Pancreas (tissue), 10 donors: Measurements from ENCODE around the gene FNIP2. TPM values are rescaled to one million over a fixed set of nuclear protein-coding genes. Genes with fewer than 3 reads are reported as not detected.

Source experiments
- ATAC-seq, 4 donors: fragments of 200-7000 bp; cut with Tn5 transposase; one replicate each; pipeline versions ENCODE4 v1.8.0 to v1.9.1; 2020; ENCODE audit warnings: mild to moderate bottlenecking in 4 of 4, moderate library complexity in 4 of 4
- DNase-seq, 6 donors: peaks; one replicate each; pipeline ENCODE4 v3.0.0-alpha.2; 2020
- FAIRE-seq: peaks from 2 replicates; lab custom pipeline; 2012; peaks lifted over from hg19 to GRCh38; lab: Jason Lieb, UNC
- H3K27ac ChIP-seq, 4 donors: fragments of 200-600 bp; sonication (generic); 1 replicate in 3 of 4; 2 replicates in 1 of 4; pipeline versions ENCODE4 v1.5.0 to v1.8.0; 2020
- H3K27me3 ChIP-seq, 4 donors: fragments of 200-600 bp; one replicate each; pipeline ENCODE4 v1.8.0; 2021
- H3K36me3 ChIP-seq, 3 donors: fragments of 200-600 bp; sonication (generic) in 1 of 3; one replicate each; pipeline versions ENCODE4 v1.5.0 to v1.8.0; 2020 to 2021
- H3K4me1 ChIP-seq, 3 donors: fragments of 200-600 bp; one replicate each; pipeline ENCODE4 v1.8.0; 2021
- H3K4me3 ChIP-seq, 4 donors: fragments of 200-600 bp; sonication (generic) in 2 of 4; one replicate each; pipeline versions ENCODE4 v1.5.0 to v1.8.0; 2020 to 2021
- H3K9me3 ChIP-seq, 4 donors: fragments of 200-600 bp; one replicate each; pipeline ENCODE4 v1.8.0; 2021
- WGBS, 2 donors: extraction: QIAGEN DNeasy Blood & Tissue Kit; methylation state at CpG; one replicate each; pipeline ENCODE4 v1.1.7; 2013; 5-methylcytosine and 5-hydroxymethylcytosine counted together
- intact Hi-C, 3 donors: fragments of 100-400 bp; cut with DNase I; formaldehyde crosslinking; loops; one replicate each; pipeline versions ENCODE4 v1.11.1 to v1.14.2; 2022
- polyA plus RNA-seq, 2 donors: library from polyadenylated mRNA; stranded (reverse); fragments of 200-250 nt; gene quantifications; one replicate each; pipeline ENCODE4 v1.2.3, GENCODE V29; 2013
- total RNA-seq, 6 donors: library from RNA; stranded (reverse); fragmentation: NEBNext Ultra II Directional in 4 of 6; extraction: Animal tissue kit (Norgen Biotek cat#: 25700) in 4 of 6; gene quantifications; one replicate each; pipeline versions ENCODE4 v1.2.1 to v1.2.4, GENCODE V29; 2021 to 2023
- TF ChIP-seq, protein P1 (sequence below), 4 donors: fragments of 200-600 bp; sonication (generic) in 3 of 4; IDR thresholded peaks; one replicate each; pipeline versions ENCODE4 v1.5.0 to v1.8.0; 2021; ENCODE audit warnings: antibody characterized with exemption in 4 of 4
- donor health status: healthy with polysubstance abuse.
- donor health status: DM: no; HTN: no; CAD: no; lungs with moderate emphysema.
- donor health status: DM: no; HTN: no; CAD: no.
- donor health status: control.
- donor health status: control.
- donor health status: Bipolar disorder and iron deficiency.
- donor health status: DM: yes; HTN: yes; CAD: no.
- donor health status: DM: no; HTN: no; CAD: no.
- donor health status: DM: no; HTN: no; CAD: no.
- donor health status: DM: yes; HTN: yes; CAD: no.

Gene FNIP2
- total and polyA plus RNA-seq, 8 donors: 5.4 to 28.2 (median 15.9) TPM

DNA sequence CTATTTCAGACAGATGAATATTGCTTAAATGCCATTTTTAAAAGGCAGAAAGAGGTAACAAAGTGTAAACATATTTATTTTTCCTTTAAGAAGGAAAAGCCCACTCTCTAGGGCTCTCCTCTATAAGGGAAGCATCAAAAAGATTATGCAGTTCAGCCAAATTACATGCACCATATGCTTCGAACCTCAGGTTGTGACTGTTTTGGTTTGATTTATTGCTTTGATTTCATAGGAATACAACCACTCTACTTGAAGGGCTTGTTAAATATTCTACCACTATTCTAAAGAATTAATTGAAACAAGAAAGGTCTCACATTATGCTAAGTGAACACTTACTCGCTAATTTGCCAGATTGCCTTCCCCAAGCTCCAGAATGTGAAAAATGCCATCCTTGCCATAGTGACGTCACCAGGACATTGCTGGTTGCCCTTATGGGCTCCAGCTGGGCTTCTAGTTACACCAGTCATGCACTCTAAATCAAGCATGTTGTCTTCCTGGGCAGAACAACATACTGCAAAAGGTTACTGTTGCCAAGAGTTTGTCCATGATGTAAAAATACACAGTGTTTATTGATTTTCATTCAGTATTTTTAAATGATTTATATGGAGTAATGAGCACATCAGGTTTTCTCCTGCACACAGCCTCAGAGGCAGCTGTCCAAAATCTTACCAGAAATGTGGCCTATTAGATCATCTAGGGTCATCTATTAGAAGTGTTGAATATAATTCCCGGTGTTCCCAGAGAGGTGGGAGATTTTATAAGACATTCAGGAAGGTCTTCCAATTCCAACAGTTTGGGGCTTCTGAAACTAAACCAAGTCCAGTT lies 169.6 kb downstream of the FNIP2 start:
- Histone ChIP-seq H3K9me3 (no peaks in the 10 kb centered on the region), H3K36me3 (no peaks in the 10 kb centered on the region), H3K27ac (no peak overlapping the region), H3K4me1 (no peaks in the 10 kb centered on the region), H3K27me3 (no peaks in the 10 kb centered on the region), H3K4me3 (no peak overlapping the region)
- TF ChIP-seq, protein P1, sequence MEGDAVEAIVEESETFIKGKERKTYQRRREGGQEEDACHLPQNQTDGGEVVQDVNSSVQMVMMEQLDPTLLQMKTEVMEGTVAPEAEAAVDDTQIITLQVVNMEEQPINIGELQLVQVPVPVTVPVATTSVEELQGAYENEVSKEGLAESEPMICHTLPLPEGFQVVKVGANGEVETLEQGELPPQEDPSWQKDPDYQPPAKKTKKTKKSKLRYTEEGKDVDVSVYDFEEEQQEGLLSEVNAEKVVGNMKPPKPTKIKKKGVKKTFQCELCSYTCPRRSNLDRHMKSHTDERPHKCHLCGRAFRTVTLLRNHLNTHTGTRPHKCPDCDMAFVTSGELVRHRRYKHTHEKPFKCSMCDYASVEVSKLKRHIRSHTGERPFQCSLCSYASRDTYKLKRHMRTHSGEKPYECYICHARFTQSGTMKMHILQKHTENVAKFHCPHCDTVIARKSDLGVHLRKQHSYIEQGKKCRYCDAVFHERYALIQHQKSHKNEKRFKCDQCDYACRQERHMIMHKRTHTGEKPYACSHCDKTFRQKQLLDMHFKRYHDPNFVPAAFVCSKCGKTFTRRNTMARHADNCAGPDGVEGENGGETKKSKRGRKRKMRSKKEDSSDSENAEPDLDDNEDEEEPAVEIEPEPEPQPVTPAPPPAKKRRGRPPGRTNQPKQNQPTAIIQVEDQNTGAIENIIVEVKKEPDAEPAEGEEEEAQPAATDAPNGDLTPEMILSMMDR (IDR thresholded peaks at IDR 0.05): no peak
- FAIRE-seq (no peak), DNase-seq (peak in 1 of 6 donors; percentile 15), ATAC-seq (peak in 2 of 4 donors; percentile 44 to 68)
- intact Hi-C loops: no loop called here
- WGBS, 2 donors: 53 to 54% methylated on average over 4 of the region's 4 CpGs

DNA sequence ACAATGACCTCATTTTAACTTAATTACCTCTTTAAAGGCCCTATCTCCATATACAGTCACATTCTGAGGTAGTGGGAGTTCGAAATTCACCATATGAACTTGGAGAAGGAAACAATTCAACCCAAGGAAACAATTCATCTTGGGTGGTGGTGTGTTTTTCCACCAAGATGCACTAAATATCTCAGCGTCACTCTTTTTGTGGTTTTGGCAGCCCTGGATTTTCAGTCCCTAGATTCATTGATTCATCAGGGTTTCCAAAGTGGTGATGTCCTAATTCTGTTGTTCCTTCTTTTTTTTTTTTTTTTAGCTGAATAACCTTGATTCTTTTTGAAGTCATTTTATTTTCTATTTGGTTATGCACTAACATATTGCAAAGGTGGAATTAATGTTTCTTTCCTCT lies 171.4 kb downstream of the FNIP2 start:
- H3K4me1 ChIP-seq: no peaks in the 10 kb centered on the region
- ATAC-seq: no peak
- intact Hi-C loops: no loop called here
- no peak overlapping the region for H3K27ac ChIP-seq
- no peaks in the 10 kb centered on the region for H3K9me3 ChIP-seq
- no peak overlapping the region for H3K4me3 ChIP-seq
- TF ChIP-seq, protein P1 (IDR thresholded peaks at IDR 0.05): no peak
- H3K27me3 ChIP-seq: no peaks in the 10 kb centered on the region
- H3K36me3 ChIP-seq: no peaks in the 10 kb centered on the region
- 90 to 91% methylated on average over 2 of the region's 2 CpGs for whole genome bisulfite sequencing, 2 donors
- no peak for DNase-seq
- FAIRE-seq: no peak

DNA sequence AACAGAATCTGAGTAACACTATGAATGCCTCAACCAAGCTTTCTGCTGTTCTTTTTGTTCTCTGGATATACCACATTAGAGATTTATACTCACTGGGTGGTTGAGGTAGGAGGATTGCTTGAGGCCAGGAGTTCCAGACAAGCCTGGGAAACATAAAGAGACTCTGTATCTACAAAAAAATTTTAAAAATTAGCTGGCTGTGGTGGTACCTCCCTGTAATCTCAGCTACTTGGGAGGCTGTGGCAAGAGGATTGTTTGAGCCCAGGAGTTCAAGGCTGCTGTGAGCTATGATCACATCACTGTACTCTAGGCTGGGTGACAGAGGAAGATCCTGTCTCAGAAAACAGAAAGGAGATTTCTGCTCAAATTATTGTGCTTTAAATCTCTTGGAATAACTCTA lies 172.5 kb downstream of the FNIP2 start:
- no peak for DNase-seq
- Histone ChIP-seq H3K27me3 (no peaks in the 10 kb centered on the region), H3K36me3 (no peaks in the 10 kb centered on the region), H3K4me1 (no peaks in the 10 kb centered on the region), H3K4me3 (no peak overlapping the region), H3K9me3 (no peaks in the 10 kb centered on the region), H3K27ac (no peak overlapping the region)
- ATAC-seq: no peak
- intact Hi-C loops: no loop called here
- TF ChIP-seq, protein P1 (IDR thresholded peaks at IDR 0.05): no peak
- no peak for FAIRE-seq

DNA sequence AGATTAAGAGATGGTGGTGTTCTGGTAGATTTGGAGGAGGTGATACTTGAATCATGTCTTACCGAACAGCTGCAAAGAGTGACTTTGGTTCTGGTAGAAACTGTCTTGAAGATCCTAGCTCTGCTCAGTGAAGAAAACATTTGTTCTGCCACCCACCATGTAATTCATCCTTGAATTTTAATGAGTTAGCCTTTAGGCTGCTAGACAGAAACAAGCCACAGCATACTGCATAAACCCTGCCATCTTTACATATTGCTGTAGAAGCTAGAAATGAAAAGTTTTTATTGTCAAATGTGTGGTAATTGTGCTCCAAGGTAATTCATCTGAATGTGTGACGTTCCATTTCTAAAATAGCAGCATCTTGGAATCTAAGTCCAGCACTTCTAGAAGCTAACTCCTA lies 173.1 kb downstream of the FNIP2 start:
- intact Hi-C loops: no loop called here
- H3K4me3 ChIP-seq: no peak overlapping the region
- no peak for ATAC-seq
- H3K27ac ChIP-seq: no peak overlapping the region
- DNase-seq: no peak
- TF ChIP-seq, protein P1 (IDR thresholded peaks at IDR 0.05): no peak
- no peaks in the 10 kb centered on the region for H3K36me3 ChIP-seq
- H3K4me1 ChIP-seq: no peaks in the 10 kb centered on the region
- 47 to 91% methylated on average over 2 of the region's 2 CpGs for WGBS, 2 donors
- no peaks in the 10 kb centered on the region for H3K9me3 ChIP-seq
- H3K27me3 ChIP-seq: no peaks in the 10 kb centered on the region
- no peak for FAIRE-seq

DNA sequence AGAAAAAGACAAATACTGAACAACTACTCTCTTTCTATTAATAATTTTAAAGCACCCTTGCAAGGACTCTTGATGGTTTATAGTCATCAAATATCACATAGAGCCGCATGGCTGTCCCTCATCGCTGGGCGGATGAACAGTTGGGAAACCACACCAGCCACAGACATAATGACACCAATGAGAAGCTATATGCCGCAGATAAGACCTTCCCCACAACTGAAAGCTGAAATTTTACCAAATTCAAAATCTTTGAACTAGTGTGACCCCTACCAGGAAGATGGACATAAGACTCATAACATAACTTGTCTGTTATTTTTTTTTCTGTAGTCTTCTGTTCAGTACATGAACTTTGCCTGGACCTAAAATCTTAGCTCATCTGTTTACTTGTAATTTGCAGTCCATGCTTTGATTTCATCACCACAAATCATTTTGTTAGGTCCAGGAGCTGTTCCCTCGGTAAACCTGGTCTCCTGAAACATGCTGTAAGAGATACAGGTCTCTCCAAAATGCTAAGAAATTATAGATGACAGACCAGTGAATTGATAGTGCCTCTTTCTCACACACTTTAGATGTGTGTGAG lies 176.8 kb downstream of the FNIP2 start:
- Histone ChIP-seq H3K27ac (no peak overlapping the region), H3K36me3 (no peaks in the 10 kb centered on the region), H3K9me3 (no peaks in the 10 kb centered on the region), H3K27me3 (no peaks in the 10 kb centered on the region), H3K4me1 (no peaks in the 10 kb centered on the region), H3K4me3 (no peak overlapping the region)
- TF ChIP-seq, protein P1 (IDR thresholded peaks at IDR 0.05): no peak
- 86 to 91% methylated on average over 5 of the region's 5 CpGs for WGBS, 2 donors
- ATAC-seq (no peak), DNase-seq (no peak), FAIRE-seq (no peak)
- intact Hi-C loops: no loop called here
